Mesenteric fat pad (tissue), 1 donor: ENCODE data around the gene TIGD7. TPM values are rescaled to one million over a fixed set of nuclear protein-coding genes. Genes with fewer than 3 reads are reported as not detected.

ENCODE experiments used
- DNase-seq: peaks from one replicate; pipeline ENCODE4 v3.0.0-alpha.2; 2020; ENCODE audit warnings: low spot score
- long read RNA-seq: library from polyadenylated mRNA; unstranded; transcript quantifications from one replicate; pipeline ENCODE4 v2.0.0, GENCODE V29; 2020
- total RNA-seq: library from RNA; stranded (reverse); fragmentation: NEBNext Ultra II Directional; extraction: Animal tissue kit (Norgen Biotek cat#: 25700); gene quantifications from one replicate; pipeline ENCODE4 v1.2.1, GENCODE V29; 2021
- donor health status: DM: yes; HTN: yes; CAD: no.

TIGD7 gene, protein sequence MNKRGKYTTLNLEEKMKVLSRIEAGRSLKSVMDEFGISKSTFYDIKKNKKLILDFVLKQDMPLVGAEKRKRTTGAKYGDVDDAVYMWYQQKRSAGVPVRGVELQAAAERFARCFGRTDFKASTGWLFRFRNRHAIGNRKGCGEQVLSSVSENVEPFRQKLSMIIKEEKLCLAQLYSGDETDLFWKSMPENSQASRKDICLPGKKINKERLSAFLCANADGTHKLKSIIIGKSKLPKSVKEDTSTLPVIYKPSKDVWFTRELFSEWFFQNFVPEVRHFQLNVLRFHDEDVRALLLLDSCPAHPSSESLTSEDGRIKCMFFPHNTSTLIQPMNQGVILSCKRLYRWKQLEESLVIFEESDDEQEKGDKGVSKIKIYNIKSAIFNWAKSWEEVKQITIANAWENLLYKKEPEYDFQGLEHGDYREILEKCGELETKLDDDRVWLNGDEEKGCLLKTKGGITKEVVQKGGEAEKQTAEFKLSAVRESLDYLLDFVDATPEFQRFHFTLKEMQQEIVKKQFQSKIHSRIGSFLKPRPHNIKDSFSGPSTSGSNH
- 5.2 TPM for total RNA-seq
- long read RNA-seq, partial matches to known transcripts = 0 of 8 reads
- long read RNA-seq, other reads (novel, unspliced or antisense) = 6 of 8 reads

DNA sequence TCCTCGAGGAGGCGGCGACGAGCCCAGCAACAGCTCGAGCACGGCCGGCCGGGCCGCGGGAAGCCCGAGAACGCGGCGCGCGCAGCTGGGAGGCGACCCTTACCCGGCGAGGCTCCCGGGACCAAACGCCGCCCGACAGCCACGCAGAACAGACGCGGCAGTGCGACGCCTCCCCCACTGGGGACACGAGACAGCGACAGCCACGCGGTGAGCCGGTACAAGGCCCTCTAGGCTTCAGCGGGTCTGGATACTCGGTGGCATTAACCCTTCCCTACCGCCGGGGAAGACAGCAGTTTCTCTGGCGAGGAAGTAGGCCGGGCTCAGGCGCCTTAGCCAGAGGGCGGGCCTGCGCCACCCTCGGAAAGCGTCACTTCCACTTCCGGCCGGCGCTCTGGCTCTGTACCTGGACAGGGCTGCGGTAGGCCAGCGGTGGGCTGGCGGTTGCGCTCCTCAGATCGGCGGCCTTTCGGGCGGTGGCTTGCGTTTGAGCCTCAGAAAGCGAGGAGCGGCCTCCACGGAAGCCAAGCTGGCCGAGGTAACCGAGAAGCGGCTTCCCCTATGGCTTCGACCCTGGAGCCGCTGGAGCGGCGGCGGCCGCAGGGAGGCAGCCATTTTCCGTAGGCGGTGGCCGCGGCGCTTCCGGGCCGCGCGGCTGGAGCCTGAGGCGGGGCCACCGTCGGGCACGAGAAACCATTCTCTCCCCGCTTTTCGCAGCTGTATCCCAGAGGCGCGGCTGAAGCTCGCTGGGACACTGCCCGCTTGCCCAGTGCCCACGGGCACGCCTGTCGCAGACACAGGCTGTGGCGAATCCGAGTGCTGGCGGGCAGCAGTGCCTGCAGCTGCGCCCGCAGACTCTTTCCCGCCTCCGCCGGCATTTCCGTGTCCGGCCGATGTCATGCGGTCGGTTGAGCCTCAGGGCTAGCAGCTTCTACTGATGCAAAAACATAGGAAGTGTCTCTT lies at the start of gene TIGD7, which contains the start of gene ZNF75A:
TIGD7 (minus strand) TSS at position 322 of the 960 bp plus-strand sequence. CDS start 4,816 bp downstream, outside the sequence.
ZNF75A (plus strand) TSS at position 389 of the 960 bp plus-strand sequence. CDS start 2,932 bp downstream, outside the sequence.
- peak; percentile 96 for DNase-seq

DNA sequence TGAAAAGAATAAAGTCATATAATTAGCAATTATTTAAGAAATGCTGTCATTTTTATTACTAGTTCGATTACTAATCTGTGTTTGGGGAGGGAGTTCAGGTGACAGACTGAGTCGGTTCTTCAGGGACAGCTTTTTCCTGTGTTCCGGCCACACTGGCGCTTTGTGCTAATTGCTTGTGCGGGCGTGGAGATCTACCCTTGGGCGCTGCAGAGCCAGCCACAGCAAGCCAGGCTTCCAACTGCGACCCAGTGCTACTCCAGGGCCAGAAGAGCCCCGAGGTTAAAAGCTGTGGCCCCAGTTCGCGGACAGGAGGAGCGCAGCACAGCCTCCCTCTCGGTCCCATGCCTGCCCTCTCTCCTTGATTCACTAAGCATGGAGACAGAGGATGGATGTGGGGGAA lies 43.9 kb upstream of the TIGD7 start:
- no peak for DNase-seq

DNA sequence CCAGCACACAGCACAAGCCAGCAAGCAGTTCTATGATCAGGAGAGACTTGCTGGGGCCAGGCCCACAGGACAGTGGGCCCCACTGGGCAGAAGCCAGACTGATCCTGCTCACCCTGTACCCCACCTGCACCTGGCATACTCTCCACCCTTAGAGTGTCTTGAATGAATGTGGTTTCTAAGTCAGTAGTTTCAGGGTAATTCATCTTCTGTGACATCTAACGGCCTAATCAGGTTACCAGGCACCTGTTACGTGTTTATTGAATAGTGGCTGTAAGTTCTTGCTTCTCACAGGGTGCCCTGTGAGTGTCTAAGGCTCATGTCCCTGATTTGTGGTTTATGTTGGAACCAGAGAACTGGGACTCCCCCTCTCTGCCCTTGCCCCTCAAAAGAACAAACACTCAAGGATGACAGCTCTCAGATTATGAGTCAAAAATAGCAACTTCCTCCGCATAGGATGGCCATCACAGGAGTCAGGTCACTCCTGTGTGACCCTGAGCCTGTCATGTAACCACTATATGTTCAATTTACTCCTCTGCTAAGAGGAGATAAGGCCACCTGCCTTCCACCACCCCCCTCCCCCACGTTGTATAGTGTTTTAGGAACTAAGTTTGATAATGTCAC lies 43.4 kb upstream of the TIGD7 start:
- no peak for DNase-seq

DNA sequence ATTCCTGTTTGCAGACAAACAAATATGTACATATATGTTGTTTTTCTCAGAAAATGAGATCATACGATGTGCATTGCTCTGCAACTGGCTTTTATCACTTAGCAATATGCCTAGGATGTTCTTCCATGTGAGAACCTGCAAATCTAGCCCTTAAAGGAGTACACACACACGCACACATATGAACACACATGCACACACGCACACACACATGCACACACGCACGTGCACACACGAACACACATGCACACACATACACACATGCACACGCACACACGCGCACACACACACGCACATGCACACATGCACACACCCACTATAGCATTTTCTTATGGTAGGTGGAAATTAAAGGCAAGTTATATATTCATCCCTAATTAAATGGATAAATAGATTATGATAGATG lies 42.4 kb upstream of the TIGD7 start:
- no peak for DNase-seq

DNA sequence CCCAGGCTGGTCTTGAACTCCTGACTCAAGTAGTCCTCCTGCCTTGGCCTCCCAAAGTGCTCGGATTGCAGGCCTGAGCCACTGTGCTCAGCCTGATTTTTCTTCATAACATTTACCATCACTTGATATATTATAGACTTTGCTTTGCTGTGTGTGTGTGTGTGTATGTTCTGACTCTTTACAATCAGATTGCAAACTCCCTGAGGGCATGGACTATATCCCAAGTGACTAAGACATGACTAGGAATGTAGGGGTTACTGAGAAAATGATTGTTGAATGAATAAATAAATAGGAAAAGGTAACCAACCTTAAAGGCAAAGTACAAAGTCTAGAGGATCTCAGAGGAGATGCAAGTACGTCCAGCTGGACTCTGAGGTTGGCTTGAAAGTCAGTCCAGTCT lies 40.8 kb upstream of the TIGD7 start:
- no peak for DNase-seq

DNA sequence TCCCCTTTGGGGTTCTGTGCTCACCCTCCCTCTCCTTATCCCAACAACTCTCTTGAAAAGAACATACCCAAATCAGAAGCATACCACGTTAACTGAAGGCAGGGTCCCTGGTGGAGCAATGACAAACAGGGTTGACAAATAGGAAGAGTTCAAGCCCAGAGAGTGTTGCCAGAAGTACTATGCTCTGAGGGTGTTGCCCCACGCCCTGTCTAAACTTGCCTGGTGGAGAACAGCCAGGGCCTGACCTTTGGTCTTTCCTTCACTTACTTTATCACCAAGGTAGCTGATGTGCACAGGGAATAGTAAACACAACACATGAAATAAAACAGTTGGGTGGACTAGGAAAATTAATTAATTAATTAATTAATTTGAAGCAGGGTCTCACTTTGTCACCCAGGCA lies 23.4 kb upstream of the TIGD7 start:
- DNase-seq = no peak

DNA sequence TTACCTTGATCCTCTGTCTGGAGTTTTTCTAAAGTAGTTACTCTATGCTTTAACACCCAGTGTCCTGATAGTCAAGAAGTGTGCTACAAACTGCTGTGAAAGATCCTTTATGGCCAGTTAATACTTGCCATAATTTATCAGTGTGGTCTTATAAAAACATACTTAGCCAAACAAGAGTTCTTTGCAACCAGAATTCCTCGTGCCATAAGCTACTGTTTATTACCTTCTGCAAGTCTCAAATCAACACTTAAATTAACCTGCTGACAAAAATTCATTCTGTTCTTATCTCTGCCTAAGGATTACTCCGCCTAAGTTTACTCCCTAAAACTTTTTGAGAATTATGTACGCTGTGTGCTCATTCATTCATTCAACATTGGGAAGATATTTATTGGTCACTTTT lies 22.9 kb upstream of the TIGD7 start:
- DNase-seq = no peak

DNA sequence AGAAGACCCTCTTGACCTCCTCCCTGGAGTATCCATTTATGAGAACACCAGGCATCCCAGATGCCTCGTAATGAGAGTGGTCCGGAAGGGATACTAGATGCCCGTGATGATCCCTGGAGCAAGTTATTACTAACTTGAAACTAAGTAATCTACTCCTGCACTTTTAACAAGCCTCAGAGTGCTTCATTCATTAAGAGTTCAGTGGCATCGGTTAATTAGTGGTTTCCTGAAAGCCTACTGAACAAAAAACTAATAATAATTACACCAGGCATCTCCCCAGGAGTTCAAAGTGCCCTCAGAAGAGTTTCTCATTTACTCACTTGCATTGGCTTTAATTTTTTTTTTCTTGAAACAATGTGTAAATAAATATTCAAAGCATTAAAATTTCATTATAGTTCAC lies 22.3 kb upstream of the TIGD7 start:
- no peak for DNase-seq

DNA sequence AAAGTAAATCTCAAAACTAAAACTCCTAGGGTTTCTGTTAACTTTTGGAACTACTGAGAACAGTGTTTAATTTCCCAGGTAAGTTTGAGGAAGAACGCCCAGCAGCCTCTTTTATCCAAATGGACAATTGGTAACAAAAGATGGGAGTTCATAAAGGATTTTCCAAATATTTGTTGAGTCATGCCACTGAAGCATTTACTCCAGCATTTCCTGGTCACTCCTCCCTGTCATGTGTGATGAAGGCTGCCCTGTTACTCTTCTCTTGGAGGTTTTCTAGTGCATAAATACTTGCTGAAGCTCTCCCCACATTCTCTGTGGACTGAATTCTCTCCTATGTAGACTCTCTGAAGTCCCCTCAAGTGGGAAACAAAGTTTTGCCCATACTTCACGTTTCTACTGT lies 16.6 kb upstream of the TIGD7 start:
- no peak for DNase-seq

DNA sequence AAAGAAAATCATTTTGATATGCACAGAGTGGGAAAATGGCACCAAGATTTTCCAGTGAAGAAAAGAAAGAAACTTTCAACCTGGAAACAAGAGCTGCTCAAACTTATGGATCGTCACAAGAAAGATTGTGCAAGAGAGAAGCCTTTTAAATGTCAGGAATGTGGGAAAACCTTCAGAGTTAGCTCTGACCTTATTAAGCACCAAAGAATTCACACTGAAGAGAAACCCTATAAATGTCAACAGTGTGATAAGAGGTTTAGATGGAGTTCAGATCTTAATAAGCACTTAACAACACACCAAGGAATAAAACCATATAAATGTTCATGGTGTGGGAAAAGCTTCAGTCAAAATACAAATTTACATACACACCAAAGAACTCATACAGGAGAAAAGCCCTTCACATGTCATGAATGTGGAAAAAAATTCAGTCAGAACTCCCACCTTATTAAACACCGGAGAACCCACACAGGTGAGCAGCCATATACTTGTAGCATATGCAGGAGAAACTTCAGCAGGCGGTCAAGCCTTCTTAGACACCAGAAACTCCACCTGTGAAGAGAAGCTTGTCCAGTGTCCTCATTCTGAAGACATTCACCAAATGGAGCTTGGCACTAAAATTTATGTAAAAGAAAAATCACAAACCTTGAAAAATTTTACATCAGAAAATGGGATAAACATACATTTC lies 12.2 kb upstream of the TIGD7 start:
- DNase-seq = no peak

DNA sequence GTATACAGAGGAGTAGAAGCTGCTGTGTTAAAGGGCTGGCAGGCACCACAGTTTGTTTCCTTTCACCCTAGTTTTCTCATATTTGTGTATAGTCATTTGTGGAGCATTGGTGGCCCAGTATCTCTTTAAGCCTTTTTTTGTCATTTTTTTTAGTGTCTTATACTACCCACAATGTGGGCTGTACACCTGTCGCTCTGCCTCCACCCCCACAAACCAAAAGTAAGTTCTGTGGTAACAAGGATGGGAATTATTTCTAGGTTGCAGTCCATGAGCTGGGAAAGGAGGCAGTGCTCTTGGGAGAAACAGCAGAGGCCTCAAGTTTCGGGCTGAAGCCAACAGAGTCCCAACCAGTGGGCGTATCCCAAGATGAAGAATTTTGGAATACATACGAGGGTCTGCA lies 6.3 kb upstream of the TIGD7 start:
- DNase-seq = no peak

DNA sequence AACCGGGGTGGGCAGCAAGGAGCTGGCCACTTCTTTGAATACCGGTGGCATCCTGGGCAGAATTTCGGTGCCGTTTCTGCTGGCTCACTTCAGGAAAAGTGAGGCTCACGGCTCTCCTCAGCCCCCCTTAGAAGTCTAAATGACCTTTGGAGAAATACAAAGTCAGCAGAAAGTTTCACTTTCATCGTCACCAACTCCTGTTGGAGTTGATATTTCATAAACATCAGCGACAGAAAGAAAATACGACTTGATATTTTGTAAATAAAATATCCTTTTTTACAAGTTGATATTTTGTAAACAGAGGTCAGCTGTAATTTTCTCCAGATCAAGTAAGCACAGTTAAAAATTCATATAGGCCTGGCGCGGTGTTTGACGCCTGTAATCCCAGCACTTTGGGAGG lies 848 bp upstream of the TIGD7 start:
- DNase-seq = no peak

DNA sequence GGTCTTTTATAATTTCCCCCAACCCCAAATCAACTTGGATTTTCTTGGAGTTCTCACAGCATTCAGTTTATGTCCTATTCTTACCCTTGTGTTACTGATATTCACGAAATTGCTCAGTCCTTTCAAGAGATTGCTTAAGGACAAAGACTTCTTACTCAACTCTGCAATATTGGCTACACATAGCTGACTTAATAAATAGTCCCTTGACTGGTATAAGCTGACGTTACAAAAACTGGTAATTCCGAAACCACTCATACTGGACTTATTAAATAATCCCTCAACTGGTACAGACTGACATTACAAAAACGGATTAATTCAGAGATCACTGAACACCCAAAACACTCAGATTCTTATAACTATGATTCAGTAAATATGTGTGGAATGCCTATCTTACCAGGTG lies 860 bp downstream of the TIGD7 start:
- no peak for DNase-seq

DNA sequence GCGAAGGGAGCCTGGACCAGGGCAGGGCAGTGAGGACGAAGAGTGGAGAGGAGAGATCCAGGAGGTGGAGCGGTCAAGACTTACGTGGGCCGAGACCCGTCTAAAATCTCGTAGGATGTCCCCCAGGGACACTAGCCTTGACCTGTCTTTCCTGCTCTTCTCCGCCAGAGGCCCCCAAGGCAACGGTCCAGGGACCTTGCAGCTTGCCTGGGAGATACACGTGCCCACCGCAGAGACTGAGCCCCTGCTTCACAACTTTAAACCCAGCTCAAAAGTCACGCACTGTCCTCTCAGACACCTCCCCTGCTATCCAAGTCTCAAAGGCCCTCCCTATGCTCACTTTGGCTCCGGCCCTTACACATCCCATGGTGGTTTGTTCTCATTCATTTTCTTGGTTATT lies 9.4 kb downstream of the TIGD7 start:
- no peak for DNase-seq

DNA sequence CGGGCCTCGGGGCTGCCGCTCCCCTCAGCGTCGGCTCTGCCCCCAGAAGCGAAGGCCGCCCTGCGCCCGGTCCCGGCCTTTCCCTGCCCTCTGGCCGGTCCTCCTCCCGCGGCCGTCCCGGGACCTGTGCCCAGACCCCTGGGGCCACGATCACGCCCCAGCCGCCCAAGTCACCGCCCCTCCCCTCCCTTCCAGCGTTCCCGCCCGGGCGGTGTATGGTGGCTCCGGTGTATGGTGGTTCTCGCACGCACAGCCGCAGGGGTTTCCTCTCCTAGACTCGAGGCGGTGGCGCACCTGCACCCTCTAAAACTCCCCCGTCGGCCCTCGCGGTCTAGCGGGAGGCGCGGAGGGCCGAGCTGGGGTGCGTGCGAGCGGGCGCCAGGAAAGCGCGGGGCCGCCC lies 10.0 kb downstream of the TIGD7 start:
- no peak for DNase-seq

DNA sequence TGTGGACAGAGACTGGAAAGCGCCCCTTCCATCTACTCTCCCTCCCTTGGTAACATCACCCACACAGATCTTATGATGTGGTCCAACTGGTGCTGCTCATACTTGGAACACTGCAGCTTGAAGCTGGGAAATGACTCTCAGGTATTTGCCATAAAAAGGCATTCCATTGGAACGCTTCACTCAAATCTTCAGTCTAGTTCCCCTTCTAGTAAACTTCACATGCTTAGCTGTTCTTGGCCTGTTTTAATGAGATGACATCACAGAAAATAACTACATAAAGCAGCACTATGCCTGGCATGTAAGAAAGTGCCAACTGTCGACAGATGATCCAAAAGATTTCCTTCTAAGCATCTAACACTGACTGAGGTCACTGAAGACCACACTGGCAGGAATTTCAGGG lies 12.6 kb downstream of the TIGD7 start:
- no peak for DNase-seq

DNA sequence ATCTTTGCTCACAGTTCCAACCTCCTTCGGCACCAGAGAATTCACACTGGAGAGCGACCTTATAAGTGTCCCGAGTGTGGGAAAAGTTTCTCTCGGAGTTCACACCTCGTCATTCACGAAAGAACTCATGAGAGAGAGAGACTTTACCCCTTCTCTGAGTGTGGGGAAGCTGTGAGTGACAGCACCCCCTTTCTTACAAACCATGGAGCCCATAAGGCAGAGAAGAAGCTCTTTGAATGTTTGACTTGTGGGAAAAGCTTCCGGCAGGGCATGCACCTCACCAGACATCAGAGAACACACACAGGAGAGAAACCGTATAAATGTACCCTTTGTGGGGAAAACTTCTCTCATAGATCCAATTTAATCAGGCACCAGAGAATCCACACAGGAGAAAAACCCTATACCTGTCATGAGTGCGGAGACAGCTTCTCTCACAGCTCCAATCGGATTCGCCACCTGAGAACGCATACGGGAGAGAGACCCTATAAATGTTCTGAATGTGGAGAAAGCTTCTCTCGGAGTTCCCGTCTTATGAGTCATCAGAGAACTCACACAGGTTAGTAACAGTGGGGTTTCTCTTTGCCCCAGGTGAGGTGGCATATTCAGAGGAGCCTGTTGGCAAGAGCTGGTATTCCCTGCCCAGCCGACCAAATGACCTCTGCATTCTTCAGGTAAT lies 15.1 kb downstream of the TIGD7 start:
- DNase-seq = no peak

DNA sequence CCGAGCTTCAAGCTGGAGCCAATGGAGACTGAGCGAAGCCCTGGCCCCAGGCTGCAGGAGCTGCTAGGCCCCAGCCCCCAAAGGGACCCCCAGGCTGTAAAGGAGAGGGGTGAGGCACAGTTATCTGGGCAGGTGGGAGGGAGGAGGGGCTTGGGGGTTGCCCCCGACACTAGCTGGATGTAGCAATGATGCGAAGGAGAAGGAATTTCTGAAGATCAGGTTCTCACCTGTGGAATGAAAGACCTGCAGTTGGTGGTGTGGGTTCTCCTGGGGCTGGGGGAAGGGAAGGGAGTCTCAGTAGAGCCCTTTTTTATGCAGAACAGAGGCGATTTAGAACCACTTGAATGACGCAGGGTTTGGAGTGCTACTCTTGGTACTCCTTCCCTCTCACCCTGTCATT lies 20.1 kb downstream of the TIGD7 start:
- DNase-seq = no peak

DNA sequence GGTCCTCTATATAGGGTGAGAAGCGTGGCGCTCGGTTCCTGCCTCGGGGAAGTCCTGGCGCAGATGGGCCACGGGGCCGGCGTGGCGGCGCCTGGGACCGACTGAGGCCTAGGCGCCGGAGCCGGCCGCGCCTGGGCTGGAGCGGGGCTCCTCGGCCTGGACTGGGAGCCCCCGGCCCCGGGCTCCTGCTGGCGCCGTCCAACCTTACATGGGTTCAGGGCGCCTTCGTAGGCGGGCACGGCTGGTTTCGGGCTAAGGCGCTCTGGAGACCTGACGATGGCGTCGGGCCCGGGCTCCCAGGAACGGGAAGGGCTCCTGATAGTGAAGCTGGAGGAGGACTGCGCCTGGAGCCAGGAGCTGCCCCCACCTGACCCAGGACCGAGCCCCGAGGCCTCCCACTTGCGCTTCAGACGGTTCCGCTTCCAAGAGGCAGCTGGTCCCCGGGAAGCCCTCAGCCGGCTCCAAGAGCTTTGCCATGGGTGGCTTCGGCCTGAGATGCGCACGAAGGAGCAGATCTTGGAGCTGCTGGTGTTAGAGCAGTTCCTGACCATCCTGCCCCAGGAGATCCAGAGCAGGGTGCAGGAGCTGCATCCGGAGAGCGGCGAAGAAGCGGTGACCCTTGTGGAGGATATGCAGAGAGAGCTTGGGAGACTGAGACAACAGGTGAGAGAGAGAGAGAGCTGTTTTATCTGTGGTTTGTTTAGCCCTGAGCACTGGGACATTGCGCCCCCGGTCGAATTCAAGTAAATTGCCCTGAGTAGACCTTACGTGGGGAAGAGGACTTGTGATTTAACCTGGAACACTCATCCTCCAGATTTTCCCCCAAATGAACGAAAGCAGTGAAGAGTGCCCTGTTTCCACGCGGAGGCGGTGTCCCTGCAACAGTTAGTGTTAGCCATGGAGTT lies 21.4 kb downstream of the TIGD7 start:
- DNase-seq = no peak
